Measurements from ENCODE around the gene ARHGAP23. TPM values are rescaled to one million over a fixed set of nuclear protein-coding genes. Genes with fewer than 3 reads are reported as not detected.

Gene ARHGAP23
- total and polyA plus RNA-seq, 10 of the 15 experiments (the other 5 are each of a cell fraction or from before 2014, with no cell fraction given), result 0.23 to 5.8 (median 2.1) TPM

- no peaks in the 10 kb centered on the region for H3K9me3 ChIP-seq (replicated peaks; ENCODE audit: control insufficient read depth, insufficient read depth, low read length)
- no peak for ATAC-seq
- no peaks in the 10 kb centered on the region; a peak in 1 of 4 replicates for H3K27me3 ChIP-seq (replicated peaks in 1 of 2; ENCODE audit: control insufficient read depth in 2 of 2, insufficient read depth in 2 of 2, low read length in 1 of 2)
- no peak for FAIRE-seq
- TF ChIP-seq SPI1 (IDR thresholded peaks at IDR 0.05; ENCODE audit: borderline replicate concordance, insufficient read depth, low read depth, low read length), result no peak
- no peak for TF ChIP-seq NR2F1 (conservative IDR thresholded peaks at IDR 0.05)
- TF ChIP-seq USF1 (IDR thresholded peaks at IDR 0.05; ENCODE audit: borderline replicate concordance, extremely low read length, insufficient read depth, low read depth, low read length), result no peak
- TF ChIP-seq FOXK2 (IDR thresholded peaks at IDR 0.05), result no peak
- no peak for TF ChIP-seq POLR2A (IDR thresholded peaks at IDR 0.05; ENCODE audit: low read depth, low read length)
- TF ChIP-seq NFXL1 (IDR thresholded peaks at IDR 0.05; ENCODE audit: borderline replicate concordance), result no peak
- TF ChIP-seq RB1 (IDR thresholded peaks at IDR 0.05; ENCODE audit: borderline replicate concordance), result no peak
- TF ChIP-seq, protein P1, sequence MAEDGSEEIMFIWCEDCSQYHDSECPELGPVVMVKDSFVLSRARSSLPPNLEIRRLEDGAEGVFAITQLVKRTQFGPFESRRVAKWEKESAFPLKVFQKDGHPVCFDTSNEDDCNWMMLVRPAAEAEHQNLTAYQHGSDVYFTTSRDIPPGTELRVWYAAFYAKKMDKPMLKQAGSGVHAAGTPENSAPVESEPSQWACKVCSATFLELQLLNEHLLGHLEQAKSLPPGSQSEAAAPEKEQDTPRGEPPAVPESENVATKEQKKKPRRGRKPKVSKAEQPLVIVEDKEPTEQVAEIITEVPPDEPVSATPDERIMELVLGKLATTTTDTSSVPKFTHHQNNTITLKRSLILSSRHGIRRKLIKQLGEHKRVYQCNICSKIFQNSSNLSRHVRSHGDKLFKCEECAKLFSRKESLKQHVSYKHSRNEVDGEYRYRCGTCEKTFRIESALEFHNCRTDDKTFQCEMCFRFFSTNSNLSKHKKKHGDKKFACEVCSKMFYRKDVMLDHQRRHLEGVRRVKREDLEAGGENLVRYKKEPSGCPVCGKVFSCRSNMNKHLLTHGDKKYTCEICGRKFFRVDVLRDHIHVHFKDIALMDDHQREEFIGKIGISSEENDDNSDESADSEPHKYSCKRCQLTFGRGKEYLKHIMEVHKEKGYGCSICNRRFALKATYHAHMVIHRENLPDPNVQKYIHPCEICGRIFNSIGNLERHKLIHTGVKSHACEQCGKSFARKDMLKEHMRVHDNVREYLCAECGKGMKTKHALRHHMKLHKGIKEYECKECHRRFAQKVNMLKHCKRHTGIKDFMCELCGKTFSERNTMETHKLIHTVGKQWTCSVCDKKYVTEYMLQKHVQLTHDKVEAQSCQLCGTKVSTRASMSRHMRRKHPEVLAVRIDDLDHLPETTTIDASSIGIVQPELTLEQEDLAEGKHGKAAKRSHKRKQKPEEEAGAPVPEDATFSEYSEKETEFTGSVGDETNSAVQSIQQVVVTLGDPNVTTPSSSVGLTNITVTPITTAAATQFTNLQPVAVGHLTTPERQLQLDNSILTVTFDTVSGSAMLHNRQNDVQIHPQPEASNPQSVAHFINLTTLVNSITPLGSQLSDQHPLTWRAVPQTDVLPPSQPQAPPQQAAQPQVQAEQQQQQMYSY (CRISPR knock-in tag; IDR thresholded peaks at IDR 0.05), result no peak
- TF ChIP-seq, protein P2, sequence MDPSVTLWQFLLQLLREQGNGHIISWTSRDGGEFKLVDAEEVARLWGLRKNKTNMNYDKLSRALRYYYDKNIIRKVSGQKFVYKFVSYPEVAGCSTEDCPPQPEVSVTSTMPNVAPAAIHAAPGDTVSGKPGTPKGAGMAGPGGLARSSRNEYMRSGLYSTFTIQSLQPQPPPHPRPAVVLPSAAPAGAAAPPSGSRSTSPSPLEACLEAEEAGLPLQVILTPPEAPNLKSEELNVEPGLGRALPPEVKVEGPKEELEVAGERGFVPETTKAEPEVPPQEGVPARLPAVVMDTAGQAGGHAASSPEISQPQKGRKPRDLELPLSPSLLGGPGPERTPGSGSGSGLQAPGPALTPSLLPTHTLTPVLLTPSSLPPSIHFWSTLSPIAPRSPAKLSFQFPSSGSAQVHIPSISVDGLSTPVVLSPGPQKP (IDR thresholded peaks at IDR 0.05; ENCODE audit: low read depth, low read length), result no peak
- TF ChIP-seq, protein P3, sequence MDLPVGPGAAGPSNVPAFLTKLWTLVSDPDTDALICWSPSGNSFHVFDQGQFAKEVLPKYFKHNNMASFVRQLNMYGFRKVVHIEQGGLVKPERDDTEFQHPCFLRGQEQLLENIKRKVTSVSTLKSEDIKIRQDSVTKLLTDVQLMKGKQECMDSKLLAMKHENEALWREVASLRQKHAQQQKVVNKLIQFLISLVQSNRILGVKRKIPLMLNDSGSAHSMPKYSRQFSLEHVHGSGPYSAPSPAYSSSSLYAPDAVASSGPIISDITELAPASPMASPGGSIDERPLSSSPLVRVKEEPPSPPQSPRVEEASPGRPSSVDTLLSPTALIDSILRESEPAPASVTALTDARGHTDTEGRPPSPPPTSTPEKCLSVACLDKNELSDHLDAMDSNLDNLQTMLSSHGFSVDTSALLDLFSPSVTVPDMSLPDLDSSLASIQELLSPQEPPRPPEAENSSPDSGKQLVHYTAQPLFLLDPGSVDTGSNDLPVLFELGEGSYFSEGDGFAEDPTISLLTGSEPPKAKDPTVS (IDR thresholded peaks at IDR 0.05; ENCODE audit: low read depth, low read length), result no peak
- TF ChIP-seq ZSCAN29 (IDR thresholded peaks at IDR 0.05), result no peak
- no peak overlapping the region for H3K4me2 ChIP-seq (ENCODE audit: control insufficient read depth, insufficient read depth)
- H3K9ac ChIP-seq (ENCODE audit: control insufficient read depth, insufficient read depth, low read length), result no peak overlapping the region
- ChIA-PET POLR2A (no interaction called here), CTCF (interaction anchor here (0.8 to 1.2 kb wide), 5 partner anchors 13 to 237 kb away, joined by 3 to 4 read pairs (median 3); no protein-coding TSS in a partner anchor), SMC1A (ENCODE audit: uncharacterized antibody, unreplicated experiment) (interaction anchor here (0.9 to 2.2 kb wide), 2 partner anchors 10 to 17 kb away, joined by 3 to 5 read pairs; no protein-coding TSS in a partner anchor), RAD21 (ENCODE audit: unreplicated experiment) (no interaction called here)
- intact Hi-C loops (cut with micrococcal nuclease; ENCODE audit: unreplicated experiment), result no loop called here
- H2AFZ ChIP-seq (ENCODE audit: control insufficient read depth, low read depth, low read length), result no peak overlapping the region
- WGBS (ENCODE audit: insufficient coverage, insufficient replicate concordance, low lambda C conversion rate, missing lambda C conversion rate), result 14% methylated on average over 2 of the region's 2 CpGs
- H4K20me1 ChIP-seq (ENCODE audit: control insufficient read depth, insufficient read depth), result no peaks in the 10 kb centered on the region
- peaks cover 4% of the 10 kb centered on the region for H3K4me1 ChIP-seq (ENCODE audit: control insufficient read depth, insufficient read depth, low read length)
- no peaks in the 10 kb centered on the region for H3K79me2 ChIP-seq (ENCODE audit: control insufficient read depth, insufficient read depth, low read length)
- no peaks in the 10 kb centered on the region for H3K36me3 ChIP-seq (ENCODE audit: control insufficient read depth in 2 of 2, insufficient read depth in 2 of 2, low read length in 1 of 2)
- BruUV-seq (replicated peaks), result no TSS peak
- no peak for DNase-seq (ENCODE audit: low read depth, low spot score)
- H3K27ac ChIP-seq (ENCODE audit: control insufficient read depth, insufficient read depth), result no peak overlapping the region
- no peak overlapping the region for H3K4me3 ChIP-seq
- in situ Hi-C loops (cut with MboI), result loop anchor here (5.0 kb wide), 1 partner anchor 231 kb away; no protein-coding TSS in a partner anchor
These were observed 2.6 kb downstream of the ARHGAP23 start for GRCh38 chr17:38430822-38431221.
